Tibial nerve (tissue), 4 donors: ENCODE results near the gene CDS2.

Source experiments
- EP300 ChIP-seq, 2 donors: sonication (generic); formaldehyde crosslinking; IDR thresholded peaks; one replicate each; pipeline ENCODE4 v1.6.1; 2017; ENCODE audit warnings: antibody characterized with exemption in 2 of 2, mild to moderate bottlenecking in 1 of 2
- POLR2A ChIP-seq, 2 donors: fragments of 450-650 bp; IDR thresholded peaks; one replicate each; pipeline ENCODE4 v1.6.1; 2017; ENCODE audit warnings: antibody characterized with exemption in 2 of 2, mild to moderate bottlenecking in 2 of 2, moderate library complexity in 2 of 2
- TF ChIP-seq, protein P1 (sequence below), 5 experiments: fragments of 200-600 bp in 3 of 5; fragments of 450-650 bp in 2 of 5; sonication (generic) in 3 of 5; IDR thresholded peaks; one replicate each; pipeline ENCODE4 v1.5.1; 2016 to 2019; ENCODE audit warnings: antibody characterized with exemption in 5 of 5, mild to moderate bottlenecking in 3 of 5, moderate library complexity in 2 of 5

GRCh38 chr20:5161536-5162164 is 34.8 kb downstream of the CDS2 start:
- TF ChIP-seq POLR2A (IDR thresholded peaks at IDR 0.05) (no peak), EP300 (IDR thresholded peaks at IDR 0.05) (no peak)
- TF ChIP-seq, protein P1, sequence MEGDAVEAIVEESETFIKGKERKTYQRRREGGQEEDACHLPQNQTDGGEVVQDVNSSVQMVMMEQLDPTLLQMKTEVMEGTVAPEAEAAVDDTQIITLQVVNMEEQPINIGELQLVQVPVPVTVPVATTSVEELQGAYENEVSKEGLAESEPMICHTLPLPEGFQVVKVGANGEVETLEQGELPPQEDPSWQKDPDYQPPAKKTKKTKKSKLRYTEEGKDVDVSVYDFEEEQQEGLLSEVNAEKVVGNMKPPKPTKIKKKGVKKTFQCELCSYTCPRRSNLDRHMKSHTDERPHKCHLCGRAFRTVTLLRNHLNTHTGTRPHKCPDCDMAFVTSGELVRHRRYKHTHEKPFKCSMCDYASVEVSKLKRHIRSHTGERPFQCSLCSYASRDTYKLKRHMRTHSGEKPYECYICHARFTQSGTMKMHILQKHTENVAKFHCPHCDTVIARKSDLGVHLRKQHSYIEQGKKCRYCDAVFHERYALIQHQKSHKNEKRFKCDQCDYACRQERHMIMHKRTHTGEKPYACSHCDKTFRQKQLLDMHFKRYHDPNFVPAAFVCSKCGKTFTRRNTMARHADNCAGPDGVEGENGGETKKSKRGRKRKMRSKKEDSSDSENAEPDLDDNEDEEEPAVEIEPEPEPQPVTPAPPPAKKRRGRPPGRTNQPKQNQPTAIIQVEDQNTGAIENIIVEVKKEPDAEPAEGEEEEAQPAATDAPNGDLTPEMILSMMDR (IDR thresholded peaks at IDR 0.05): no peak
